Measurements from ENCODE around the gene MYRFL. TPM values are rescaled to one million over a fixed set of nuclear protein-coding genes. Genes with fewer than 3 reads are reported as not detected.

Gene MYRFL
- total RNA-seq, 4 donors from 2014 or later: not detected

DNA sequence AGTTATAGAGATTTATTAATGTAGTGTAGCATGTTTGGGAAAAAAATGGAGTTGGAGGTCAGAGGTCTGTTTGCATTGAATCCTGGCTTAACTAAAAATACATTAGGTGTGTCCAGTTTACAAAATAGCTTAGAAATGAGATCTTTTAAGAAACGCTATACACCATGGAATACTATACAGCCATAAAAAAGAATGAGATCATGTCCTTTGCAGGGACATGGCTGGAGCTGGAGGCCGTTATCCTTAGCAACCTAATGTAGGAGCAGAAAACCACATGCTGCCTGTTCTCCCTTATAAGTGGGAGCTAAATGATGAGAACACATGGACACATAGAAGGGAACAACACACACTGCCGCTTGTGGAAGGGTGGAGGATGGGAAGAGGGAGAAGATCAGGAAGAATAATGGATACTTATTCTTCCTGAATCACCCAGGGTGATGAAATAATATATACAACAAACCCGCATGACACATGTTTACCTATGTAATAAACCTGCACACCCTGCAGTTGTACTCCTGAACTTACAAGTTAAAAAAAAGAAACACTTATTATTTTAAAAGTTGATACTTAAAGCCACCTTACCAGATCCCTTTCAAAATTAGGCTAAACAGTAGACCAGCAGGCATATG is 14.0 kb upstream of the MYRFL start:
- H3K4me3 ChIP-seq: no peak overlapping the region
- H3K36me3 ChIP-seq: peaks cover 0 to 16% of the 10 kb centered on the region in 2 donors
- H3K27me3 ChIP-seq: no peaks in the 10 kb centered on the region
- ATAC-seq: no peak
- H3K27ac ChIP-seq: no peak overlapping the region
- 80 to 90% methylated on average over 3 to 4 of the region's 4 CpGs for WGBS, 2 donors (ENCODE audit: low coverage in 1 of 2)
- H3K9me3 ChIP-seq: peaks cover 0 to 11% (median 0%) of the 10 kb centered on the region in 3 donors
- TF ChIP-seq POLR2A (IDR thresholded peaks at IDR 0.05): no peak
- TF ChIP-seq, protein P1, sequence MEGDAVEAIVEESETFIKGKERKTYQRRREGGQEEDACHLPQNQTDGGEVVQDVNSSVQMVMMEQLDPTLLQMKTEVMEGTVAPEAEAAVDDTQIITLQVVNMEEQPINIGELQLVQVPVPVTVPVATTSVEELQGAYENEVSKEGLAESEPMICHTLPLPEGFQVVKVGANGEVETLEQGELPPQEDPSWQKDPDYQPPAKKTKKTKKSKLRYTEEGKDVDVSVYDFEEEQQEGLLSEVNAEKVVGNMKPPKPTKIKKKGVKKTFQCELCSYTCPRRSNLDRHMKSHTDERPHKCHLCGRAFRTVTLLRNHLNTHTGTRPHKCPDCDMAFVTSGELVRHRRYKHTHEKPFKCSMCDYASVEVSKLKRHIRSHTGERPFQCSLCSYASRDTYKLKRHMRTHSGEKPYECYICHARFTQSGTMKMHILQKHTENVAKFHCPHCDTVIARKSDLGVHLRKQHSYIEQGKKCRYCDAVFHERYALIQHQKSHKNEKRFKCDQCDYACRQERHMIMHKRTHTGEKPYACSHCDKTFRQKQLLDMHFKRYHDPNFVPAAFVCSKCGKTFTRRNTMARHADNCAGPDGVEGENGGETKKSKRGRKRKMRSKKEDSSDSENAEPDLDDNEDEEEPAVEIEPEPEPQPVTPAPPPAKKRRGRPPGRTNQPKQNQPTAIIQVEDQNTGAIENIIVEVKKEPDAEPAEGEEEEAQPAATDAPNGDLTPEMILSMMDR (IDR thresholded peaks at IDR 0.05): no peak
- no peak for TF ChIP-seq POLR2AphosphoS5 (IDR thresholded peaks at IDR 0.05)
- no peak for TF ChIP-seq EP300 (IDR thresholded peaks at IDR 0.05)
- H3K4me1 ChIP-seq: no peaks in the 10 kb centered on the region

DNA sequence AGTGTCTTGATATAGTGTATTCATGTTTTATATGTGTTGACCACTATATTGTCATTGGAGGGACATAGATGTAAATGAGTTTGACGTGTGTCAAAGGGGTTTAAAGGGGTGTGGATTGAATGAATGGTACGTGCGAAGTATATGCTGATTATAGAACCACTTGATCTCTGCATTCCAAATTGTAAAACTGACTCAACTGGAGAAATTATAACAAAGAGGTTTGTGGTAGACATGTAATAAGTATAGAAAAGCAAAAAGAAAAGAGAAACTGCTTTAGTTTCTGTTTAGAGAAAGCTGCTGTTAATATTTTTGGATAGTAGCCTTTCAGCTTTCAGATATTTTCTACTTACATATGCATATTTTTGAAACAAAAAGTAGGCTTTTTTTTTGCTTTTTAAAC is 8.9 kb upstream of the MYRFL start:
- no peaks in the 10 kb centered on the region for H3K27me3 ChIP-seq
- peaks cover 0 to 5% of the 10 kb centered on the region in 2 donors for H3K36me3 ChIP-seq
- no peaks in the 10 kb centered on the region for H3K4me1 ChIP-seq
- H3K4me3 ChIP-seq: no peak overlapping the region
- WGBS, 2 donors (ENCODE audit: low coverage in 1 of 2): 91 to 92% methylated on average over 3 of the region's 3 CpGs
- H3K9me3 ChIP-seq: no peaks in the 10 kb centered on the region
- TF ChIP-seq EP300 (IDR thresholded peaks at IDR 0.05): no peak
- TF ChIP-seq, protein P1 (IDR thresholded peaks at IDR 0.05): no peak
- TF ChIP-seq POLR2AphosphoS5 (IDR thresholded peaks at IDR 0.05): no peak
- no peak for TF ChIP-seq POLR2A (IDR thresholded peaks at IDR 0.05)
- no peak overlapping the region for H3K27ac ChIP-seq
- no peak for ATAC-seq

DNA sequence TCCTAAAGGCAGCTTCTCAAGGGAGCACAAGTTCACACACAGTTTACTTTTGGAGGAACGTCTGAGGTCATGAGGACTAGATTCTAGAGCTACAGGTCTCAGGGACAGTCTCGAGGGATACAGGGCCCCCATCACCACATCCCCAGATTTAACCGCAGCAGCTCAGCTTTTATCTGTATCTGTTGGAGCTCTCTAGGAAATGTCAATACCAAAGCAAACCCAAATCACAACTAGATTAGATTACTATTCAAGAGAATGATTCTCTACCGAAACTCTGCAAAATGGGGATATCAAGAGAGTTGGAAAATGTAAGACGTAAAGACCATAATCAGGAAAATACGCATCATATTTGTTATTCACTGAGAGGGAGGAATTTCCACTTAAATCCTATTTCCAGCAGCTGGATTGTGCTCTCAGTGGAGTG is 4.0 kb upstream of the MYRFL start:
- Histone ChIP-seq H3K4me1 (no peaks in the 10 kb centered on the region), H3K27ac (no peak overlapping the region), H3K27me3 (no peaks in the 10 kb centered on the region), H3K4me3 (no peak overlapping the region), H3K9me3 (no peaks in the 10 kb centered on the region), H3K36me3 (no peaks in the 10 kb centered on the region)
- no peak for ATAC-seq
- TF ChIP-seq POLR2AphosphoS5 (IDR thresholded peaks at IDR 0.05): no peak
- TF ChIP-seq, protein P1 (IDR thresholded peaks at IDR 0.05): no peak
- TF ChIP-seq POLR2A (IDR thresholded peaks at IDR 0.05): no peak
- TF ChIP-seq EP300 (IDR thresholded peaks at IDR 0.05): no peak
- WGBS, 2 donors (ENCODE audit: low coverage in 1 of 2): 48% methylated on average over 5 to 6 of the region's 6 CpGs

- no peak for TF ChIP-seq POLR2AphosphoS5 (IDR thresholded peaks at IDR 0.05)
- TF ChIP-seq EP300 (IDR thresholded peaks at IDR 0.05): no peak
- TF ChIP-seq, protein P1 (IDR thresholded peaks at IDR 0.05): no peak
- no peak for TF ChIP-seq POLR2A (IDR thresholded peaks at IDR 0.05)
- Histone ChIP-seq H3K4me3 (no peak overlapping the region), H3K4me1 (no peaks in the 10 kb centered on the region), H3K27ac (no peak overlapping the region), H3K27me3 (no peaks in the 10 kb centered on the region), H3K36me3 (no peaks in the 10 kb centered on the region), H3K9me3 (no peaks in the 10 kb centered on the region)
- WGBS, 2 donors (ENCODE audit: low coverage in 1 of 2): 22 to 32% methylated on average over 4 to 8 of the region's 8 CpGs
- ATAC-seq: no peak
Measured at GRCh38 chr12:69821456-69822159, 3.4 kb upstream of the MYRFL start.

Data from gastroesophageal sphincter (tissue), 4 donors.